GM12873 (cell line): ENCODE data around the gene PKNOX2.

Source experiments
- CTCF ChIP-seq: IDR thresholded peaks from 2 replicates; pipeline ENCODE4 v1.5.1; 2012; ENCODE audit warnings: low read depth, mild to moderate bottlenecking, moderate library complexity, low read length, control low read depth; ENCODE audit not compliant: insufficient read depth; ENCODE audit errors: missing control alignments

The PKNOX2 gene

DNA sequence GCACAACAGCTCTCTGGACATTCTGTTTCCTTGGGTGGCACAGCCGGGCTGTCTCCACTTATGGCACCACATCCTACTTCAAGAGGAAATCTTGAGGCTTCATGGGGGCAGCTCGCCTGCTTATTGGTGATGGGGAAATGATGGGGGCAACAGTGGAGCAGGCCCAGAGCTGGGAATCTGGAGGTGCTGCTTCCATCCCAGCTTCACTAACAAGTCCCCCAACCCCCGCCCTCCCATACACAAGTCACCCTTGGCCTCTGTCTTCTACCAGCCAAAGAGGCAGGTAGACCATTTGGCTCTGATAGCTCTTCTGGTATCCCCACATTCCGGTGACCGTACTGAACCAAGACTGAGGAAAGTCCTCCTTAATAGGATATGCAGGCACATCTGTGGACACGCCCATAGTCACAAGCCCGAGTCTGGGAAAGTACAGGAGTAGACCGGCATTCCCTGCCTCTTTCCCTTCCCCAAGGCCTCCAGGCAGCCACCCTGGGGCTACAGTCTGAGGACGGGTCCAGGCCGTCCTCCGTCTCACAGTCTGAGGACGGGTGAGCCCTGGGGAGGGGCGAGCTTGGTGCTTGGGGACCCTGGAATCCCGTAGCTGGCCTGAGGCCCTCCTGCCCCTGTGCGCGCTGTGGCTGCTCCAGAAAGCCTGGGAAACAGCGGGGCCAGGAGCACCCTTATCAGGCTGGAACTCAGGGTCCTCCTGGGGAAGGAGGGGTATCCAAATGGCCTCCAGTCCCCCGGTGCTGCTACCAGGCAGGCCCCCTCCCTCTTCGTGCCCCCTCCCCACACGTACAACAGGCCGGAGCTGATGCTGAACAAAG lies 185.9 kb downstream of the PKNOX2 start:
- TF ChIP-seq CTCF, result no peak

DNA sequence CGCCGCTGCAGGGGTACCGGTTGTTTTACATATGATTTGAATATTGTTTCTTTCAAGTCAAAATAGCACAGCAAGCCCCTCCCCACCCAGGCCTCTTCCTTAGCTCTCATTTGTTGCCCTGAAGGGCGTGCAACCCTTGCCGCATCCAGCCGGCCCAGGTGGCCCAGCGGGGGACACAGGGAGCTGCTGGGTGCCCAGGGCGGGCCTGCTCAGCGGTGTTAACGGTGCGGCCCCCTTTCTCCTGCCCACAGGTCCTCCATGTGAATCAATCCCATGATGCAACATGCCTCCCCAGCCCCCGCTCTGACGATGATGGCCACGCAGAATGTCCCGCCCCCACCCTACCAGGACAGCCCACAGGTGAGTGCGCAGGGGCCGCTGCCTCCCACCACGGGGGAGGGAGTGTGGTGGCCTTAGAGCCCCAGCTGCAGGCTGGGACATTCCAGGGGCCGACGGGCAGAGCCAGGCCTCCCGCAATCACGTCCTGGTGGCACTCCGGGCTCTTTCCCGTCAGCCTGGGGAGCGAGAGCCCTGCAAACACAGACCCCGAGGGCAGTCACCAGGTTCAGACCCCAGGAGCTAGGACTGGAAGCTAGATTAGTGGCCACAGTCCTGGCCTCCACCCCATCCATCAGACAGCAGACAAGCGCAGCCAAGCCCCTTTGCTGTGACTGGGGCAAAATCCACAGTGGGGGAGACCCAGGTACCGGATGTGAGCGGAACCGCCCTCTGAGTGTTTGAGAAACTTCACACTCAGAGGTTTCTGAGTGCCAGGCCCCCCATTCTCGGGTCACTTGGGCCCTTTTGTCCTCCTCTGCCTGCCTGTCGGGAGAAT lies 186.7 kb downstream of the PKNOX2 start:
- no peak for TF ChIP-seq CTCF

- TF ChIP-seq CTCF, result no peak
Observed at GRCh38 chr11:125351868-125352250, 187.3 kb downstream of the PKNOX2 start.

- TF ChIP-seq CTCF, result no peak
Observed at GRCh38 chr11:125356797-125357196, 192.2 kb downstream of the PKNOX2 start.

- no peak for TF ChIP-seq CTCF
Observed at GRCh38 chr11:125357551-125357950, 193.0 kb downstream of the PKNOX2 start.

GRCh38 chr11:125358254-125358840 lies 193.8 kb downstream of the PKNOX2 start:
- TF ChIP-seq CTCF, result no peak

DNA sequence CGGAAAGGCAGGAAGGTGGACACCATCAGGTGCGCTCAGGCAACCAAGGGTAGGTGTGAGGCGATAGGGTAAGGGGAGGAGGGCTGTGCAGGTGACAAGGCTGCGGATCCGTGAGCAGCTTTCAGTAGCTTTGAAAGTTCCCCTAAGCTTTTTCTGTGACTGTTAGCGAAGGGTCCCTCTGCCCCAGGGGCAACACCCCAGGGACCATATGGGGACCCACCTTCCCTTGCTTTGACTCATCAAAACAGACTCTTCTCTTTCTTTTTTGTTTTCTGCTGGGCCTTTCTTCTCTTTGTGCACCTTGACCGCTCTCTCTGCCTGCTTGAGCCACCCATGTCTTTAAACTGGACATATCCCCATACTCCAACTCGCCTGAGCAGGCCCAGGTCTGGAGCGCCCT lies 194.6 kb downstream of the PKNOX2 start:
- TF ChIP-seq CTCF, result no peak
